GDM1 (cell line): ENCODE results near the gene EXOC6.

ENCODE experiments used
- DNase-seq: peaks from one replicate; lab custom pipeline; 2025; lab: John Stamatoyannopoulos, UW

The EXOC6 gene

GRCh38 chr10:93026072-93026471, 177.8 kb downstream of the EXOC6 start:
- DNase-seq: no peak

DNA sequence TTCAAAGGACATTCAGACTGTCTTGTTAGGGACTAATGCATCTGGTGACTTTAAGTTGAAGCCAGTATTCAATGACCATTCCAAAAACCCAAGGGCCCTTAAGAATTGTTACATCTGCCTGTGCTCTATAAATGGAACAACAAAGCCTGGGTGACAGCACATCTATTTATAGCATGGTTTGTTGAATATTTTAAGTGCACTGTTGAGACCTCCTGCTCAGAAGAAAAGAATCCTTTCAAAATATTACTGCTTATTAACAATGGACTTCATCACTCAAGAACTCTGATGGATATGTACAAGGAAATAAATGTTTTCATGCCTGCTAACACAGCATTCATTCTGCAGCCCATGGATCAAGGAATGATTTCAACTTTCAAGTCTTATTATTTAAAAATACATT, 179.2 kb downstream of the EXOC6 start:
- no peak for DNase-seq

DNA sequence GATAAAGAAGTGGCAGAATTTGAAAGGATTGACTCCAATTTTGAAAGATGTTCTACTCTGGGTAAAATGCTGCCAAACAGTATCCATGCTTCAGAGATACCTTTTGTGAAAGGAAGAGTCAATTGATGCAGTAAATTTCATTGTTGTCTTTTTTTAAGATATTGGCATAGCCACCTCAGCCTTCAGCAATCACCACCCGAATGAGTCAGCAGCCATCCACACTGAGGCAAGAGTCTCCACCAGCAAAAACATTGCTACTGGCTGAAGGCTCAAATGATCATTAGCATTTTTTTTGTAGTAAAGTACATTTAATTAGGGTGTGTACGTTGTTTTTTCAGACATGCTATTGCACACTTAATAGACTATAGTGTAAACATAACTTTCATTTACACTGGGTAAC, 180.6 kb downstream of the EXOC6 start:
- no peak for DNase-seq

- DNase-seq: no peak
Observed at GRCh38 chr10:93030409-93030808, 182.1 kb downstream of the EXOC6 start.

DNA sequence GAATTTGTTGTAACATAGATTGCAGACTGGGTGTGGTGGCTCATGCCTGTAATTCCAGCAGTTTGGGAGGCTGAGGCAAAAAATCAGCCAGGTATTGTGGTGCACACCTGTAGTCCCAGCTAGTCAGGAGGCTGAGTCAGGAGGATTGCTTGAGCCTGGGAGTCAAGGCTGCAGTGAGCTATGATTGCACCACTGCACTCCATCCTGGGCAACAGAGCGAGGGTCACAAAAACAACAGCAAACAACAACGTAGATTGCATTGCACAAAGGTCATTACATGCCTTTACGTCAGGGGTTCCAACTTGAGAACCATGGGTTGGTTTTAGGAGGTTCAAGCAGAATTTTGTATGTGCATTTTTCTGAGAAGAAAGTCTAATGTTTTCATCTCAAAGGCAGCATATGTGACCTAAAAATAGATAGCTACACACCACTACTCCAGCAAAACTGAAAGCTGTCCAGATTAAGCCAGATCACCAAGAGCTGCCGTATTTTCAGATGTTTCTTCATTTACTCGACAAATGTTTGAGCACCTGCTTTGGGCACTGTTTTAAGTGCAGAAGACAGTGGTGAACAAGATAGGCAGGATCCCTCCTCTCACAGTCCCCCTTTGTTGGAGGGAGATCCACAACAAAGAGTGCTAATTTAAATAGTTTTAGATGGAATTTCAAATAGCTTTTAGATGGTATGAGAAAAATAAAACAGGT, 183.9 kb downstream of the EXOC6 start:
- no peak for DNase-seq

DNA sequence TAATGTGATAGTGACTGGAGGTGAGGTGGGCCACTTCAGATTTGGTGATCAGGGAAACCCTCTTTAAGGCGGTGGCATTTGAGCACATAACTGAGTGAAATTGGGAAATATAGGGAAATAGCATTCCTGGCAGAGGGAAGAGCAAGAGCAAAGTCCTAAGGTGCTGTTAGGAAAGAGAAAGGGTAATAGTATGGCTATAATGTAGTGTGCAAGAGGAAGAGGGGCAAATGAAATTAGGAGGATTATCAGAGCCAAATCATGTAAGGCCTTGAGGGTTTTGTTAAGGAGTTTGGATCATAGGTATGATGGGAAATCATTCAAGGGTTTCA, 184.5 kb downstream of the EXOC6 start:
- no peak for DNase-seq

GRCh38 chr10:93034426-93034825, 186.1 kb downstream of the EXOC6 start:
- no peak for DNase-seq

- DNase-seq: no peak
Observed at GRCh38 chr10:93039110-93039509, 190.8 kb downstream of the EXOC6 start.

GRCh38 chr10:93039721-93040120, 191.4 kb downstream of the EXOC6 start:
- DNase-seq: peak; percentile 73

DNA sequence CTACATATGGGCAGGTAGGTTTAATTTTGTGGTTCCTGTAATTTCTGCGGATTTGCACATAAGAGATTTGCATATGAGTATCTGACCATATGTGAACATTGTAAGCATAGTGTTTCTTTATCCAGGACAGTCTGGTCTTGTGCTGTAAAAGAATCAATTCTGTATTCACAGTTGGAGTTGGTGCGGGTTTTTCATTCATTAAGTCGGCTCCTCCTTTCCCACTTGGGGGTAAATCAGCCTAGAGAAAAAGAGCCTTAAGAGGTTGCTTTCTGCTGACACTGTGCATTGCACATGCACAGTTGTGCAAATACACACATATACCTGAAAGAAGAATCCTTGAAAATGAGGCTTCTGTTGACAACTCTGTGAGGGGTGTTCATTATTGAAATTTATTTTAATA, 206.2 kb downstream of the EXOC6 start:
- no peak for DNase-seq

- DNase-seq: no peak
Observed at GRCh38 chr10:93058139-93058538, 209.8 kb downstream of the EXOC6 start.

GRCh38 chr10:93059975-93060886, 211.9 kb downstream of the EXOC6 start, which contains the start of gene CYP26C1:
Gene CYP26C1, plus strand, starts transcription at chr10:93060798. Its CDS starts 466 bp downstream, at chr10:93061264.
- DNase-seq: no peak

GRCh38 chr10:93060887-93061593, 212.7 kb downstream of the EXOC6 start:
- no peak for DNase-seq

DNA sequence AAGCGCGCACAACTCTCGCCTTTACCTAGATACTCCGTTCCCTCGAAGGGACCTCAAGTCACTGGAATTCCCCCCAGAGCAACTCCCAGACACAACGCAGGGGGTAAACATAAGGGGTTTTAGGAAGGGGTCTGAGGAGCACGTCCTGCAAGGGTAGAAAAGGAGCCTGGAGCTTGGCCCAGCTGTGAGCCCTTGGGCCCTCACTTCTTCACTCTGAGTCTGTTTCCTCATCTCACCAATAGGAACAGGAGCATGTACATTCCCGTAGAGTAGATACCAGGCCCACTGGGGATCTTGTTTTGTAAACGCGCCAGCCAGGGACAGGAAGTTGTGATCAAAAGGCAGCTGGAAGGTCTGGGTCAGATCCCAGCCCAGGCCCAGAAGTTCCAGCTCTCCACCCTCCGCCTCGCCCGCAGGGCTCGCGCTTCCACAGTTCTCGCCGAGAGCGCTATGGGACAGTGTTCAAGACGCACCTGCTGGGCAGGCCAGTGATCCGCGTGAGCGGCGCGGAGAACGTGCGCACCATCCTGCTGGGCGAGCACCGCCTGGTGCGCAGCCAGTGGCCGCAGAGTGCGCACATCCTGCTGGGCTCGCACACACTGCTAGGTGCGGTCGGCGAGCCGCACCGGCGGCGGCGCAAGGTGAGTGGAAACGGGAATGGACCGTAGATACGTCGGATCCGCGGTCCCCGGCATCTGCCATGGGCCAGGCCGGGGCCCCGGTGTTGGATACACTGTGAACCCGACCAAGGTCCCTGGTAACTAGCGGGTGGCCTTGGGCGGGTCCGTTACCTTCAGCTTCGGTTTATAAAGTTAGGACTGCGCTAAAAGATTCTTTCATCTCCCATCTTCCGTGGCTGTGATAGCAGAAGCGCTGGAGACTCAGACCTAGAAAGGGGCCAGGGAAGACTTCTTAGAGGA, 213.5 kb downstream of the EXOC6 start:
- DNase-seq: no peak

DNA sequence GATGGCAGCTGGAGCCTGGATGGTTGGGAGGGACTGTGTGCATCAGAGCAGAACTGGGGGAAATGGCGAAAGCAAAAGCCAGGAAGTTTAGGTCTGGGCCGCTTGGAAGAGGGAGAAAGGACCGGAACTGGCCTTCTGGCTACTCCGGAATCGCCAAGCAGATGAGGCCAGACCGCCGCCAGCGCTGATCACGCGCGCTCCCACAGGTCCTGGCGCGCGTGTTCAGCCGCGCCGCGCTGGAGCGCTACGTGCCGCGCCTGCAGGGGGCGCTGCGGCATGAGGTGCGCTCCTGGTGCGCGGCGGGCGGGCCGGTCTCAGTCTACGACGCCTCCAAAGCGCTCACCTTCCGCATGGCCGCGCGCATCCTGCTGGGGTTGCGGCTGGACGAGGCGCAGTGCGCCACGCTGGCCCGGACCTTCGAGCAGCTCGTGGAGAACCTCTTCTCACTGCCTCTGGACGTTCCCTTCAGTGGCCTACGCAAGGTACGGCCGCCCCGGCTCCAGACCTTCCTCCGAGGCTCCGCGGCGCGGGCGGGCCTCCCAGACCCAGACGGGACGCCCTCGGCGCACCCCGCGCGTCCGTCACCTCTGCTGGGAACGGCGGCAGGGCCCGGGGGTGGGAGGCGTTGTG, 214.3 kb downstream of the EXOC6 start:
- no peak for DNase-seq

DNA sequence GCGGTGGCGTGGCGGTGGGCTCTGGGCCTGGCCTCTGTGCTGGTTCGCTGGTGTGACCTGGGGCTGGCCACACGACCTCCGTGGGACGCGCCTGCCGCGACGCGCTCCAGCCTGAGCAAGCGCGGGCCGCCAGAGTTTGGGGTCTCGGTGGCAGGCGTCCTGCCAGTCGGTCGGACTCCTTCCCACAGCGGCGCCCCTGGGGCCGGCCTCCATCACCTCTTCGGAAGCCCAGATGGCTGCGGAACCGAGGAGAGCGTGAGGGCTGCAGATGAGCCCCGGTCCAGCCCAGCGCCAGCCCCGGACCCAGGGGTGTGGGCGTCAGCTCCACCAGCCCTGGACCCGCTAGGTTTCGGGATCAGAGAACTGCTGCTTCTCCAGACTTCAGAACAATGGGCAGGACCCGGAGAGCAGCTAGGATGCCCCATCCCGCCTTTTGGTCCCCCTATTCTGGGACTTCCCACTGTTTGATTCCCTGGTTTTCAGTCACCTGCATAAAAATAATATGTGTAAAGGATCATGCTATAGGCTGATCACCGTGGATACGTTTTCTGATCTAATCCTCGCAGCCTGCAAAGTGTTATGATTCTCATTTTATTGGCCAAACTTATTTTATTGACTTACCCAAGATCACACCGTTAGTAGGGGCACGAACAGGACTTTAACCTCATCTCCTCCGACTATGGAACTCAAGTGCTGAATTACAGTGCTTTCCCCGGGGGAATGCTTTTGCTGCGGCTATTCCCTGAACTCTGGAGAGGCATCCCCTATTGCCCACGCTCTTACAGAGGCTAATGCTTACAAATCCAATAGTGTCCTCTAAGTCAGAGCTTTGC, 215.0 kb downstream of the EXOC6 start:
- no peak for DNase-seq

- DNase-seq: no peak
Observed at GRCh38 chr10:93063977-93064660, 215.8 kb downstream of the EXOC6 start.

GRCh38 chr10:93064874-93065660, 216.7 kb downstream of the EXOC6 start:
- DNase-seq: no peak
